Vagina (tissue), 2 donors: Measurements from ENCODE around the gene C3.

Source experiments
- CTCF ChIP-seq, 3 experiments: fragments of 450-650 bp in 2 of 3; fragments of 200-600 bp in 1 of 3; sonication (generic) in 1 of 3; IDR thresholded peaks; one replicate each; pipeline ENCODE4 v1.5.1; 2017 to 2019; ENCODE audit warnings: antibody characterized with exemption in 3 of 3, mild to moderate bottlenecking in 2 of 3, moderate library complexity in 2 of 3
- POLR2A ChIP-seq, 2 donors: fragments of 450-650 bp; IDR thresholded peaks; one replicate each; pipeline ENCODE4 v1.6.1; 2017; ENCODE audit warnings: antibody characterized with exemption in 2 of 2, mild to moderate bottlenecking in 2 of 2, moderate library complexity in 2 of 2
- POLR2AphosphoS5 ChIP-seq, 2 donors: sonication (generic); formaldehyde crosslinking; IDR thresholded peaks; one replicate each; pipeline ENCODE4 v1.9.0; 2017; ENCODE audit warnings: antibody characterized with exemption in 2 of 2, mild to moderate bottlenecking in 2 of 2, low read depth in 1 of 2; ENCODE audit not compliant: insufficient read depth in 1 of 2

GRCh38 chr19:6731822-6732221 lies 11.4 kb upstream of the C3 start:
- TF ChIP-seq CTCF (IDR thresholded peaks at IDR 0.05), result no peak
- TF ChIP-seq POLR2A (IDR thresholded peaks at IDR 0.05), result no peak
- no peak for TF ChIP-seq POLR2AphosphoS5 (IDR thresholded peaks at IDR 0.05; ENCODE audit: insufficient read depth in 1 of 2, low read depth in 1 of 2)
